IMR-90 (cell line): ENCODE results near the gene SLC41A1. TPM values are rescaled to one million over a fixed set of nuclear protein-coding genes. Genes with fewer than 3 reads are reported as not detected.
"Not testable (repeated sequence)": the region's sequence is repeated elsewhere in the genome, so short reads cannot be mapped to it uniquely, and the experiment has no call there.

Experiments
- ATAC-seq: fragments of 200-7000 bp; cut with Tn5 transposase; 2 replicates; pipeline ENCODE4 v1.9.1; 2020; ENCODE audit warnings: low read depth, mild to moderate bottlenecking, moderate library complexity
- BruUV-seq: library from RNA; stranded (reverse); fragments of 400-500 nt; replicated peaks from 2 replicates; lab custom pipeline; 2021; lab: Mats Ljungman, UMichigan
- CTCF ChIA-PET: fragments of 300-600 bp; formaldehyde crosslinking; extraction: SDS; loops from one replicate; lab custom pipeline; 2021; ENCODE audit warnings: antibody characterized with exemption; lab: Yijun Ruan, JAX
- POLR2A ChIA-PET: fragments of 300-600 bp; sonication (Branson Sonifier 250); formaldehyde crosslinking; loops from one replicate; lab custom pipeline; 2022; ENCODE audit warnings: antibody characterized with exemption; ENCODE audit not compliant: unreplicated experiment; lab: Charles Lee
- DNase-seq: peaks from one replicate; pipeline ENCODE4 v3.0.0; 2013
- H2AFZ ChIP-seq: replicated peaks from 2 replicates; pipeline ENCODE3; 2013; ENCODE audit warnings: low read length, mild to moderate bottlenecking; ENCODE audit not compliant: poor library complexity
- H2AK5ac ChIP-seq: 2 replicates; pipeline ENCODE4 v1.6.1; 2013; ENCODE audit warnings: low read depth, low read length, inconsistent platforms
- H2AK9ac ChIP-seq: replicated peaks from 2 replicates; pipeline ENCODE3; 2013; ENCODE audit warnings: mild to moderate bottlenecking, low read depth, low read length, moderate library complexity; ENCODE audit not compliant: poor library complexity
- H2BK120ac ChIP-seq: 2 replicates; pipeline ENCODE4 v1.6.1; 2013; ENCODE audit warnings: low read depth, low read length, inconsistent platforms
- H2BK15ac ChIP-seq: 3 replicates; pipeline ENCODE4 v1.6.1; 2013; ENCODE audit warnings: low read depth, low read length, inconsistent platforms
- H2BK20ac ChIP-seq: 2 replicates; pipeline ENCODE4 v1.6.1; 2013; ENCODE audit warnings: low read depth, mild to moderate bottlenecking, inconsistent platforms, low read length, moderate library complexity
- H2BK5ac ChIP-seq: 2 replicates; pipeline ENCODE4 v1.6.1; 2013; ENCODE audit warnings: mild to moderate bottlenecking, low read depth, low read length, inconsistent platforms; ENCODE audit not compliant: poor library complexity, severe bottlenecking
- H3K14ac ChIP-seq: replicated peaks from 2 replicates; pipeline ENCODE4 v1.6.1; 2013; ENCODE audit warnings: low read depth, low read length, inconsistent platforms
- H3K18ac ChIP-seq: 2 replicates; pipeline ENCODE4 v1.6.1; 2013; ENCODE audit warnings: low read depth, low read length, control low read depth
- H3K23ac ChIP-seq: 2 replicates; pipeline ENCODE4 v1.6.1; 2013; ENCODE audit warnings: low read depth, low read length, inconsistent platforms
- H3K27ac ChIP-seq: 2 replicates; pipeline ENCODE4 v1.5.1; 2013; ENCODE audit warnings: mild to moderate bottlenecking, control low read depth, low read length; ENCODE audit not compliant: insufficient read depth
- H3K27me3 ChIP-seq: 2 replicates; pipeline ENCODE4 v1.6.1; 2013; ENCODE audit warnings: low read length; ENCODE audit not compliant: control insufficient read depth, insufficient read depth
- H3K36me3 ChIP-seq: 2 replicates; pipeline ENCODE4 v1.6.1; 2013; ENCODE audit warnings: low read length, mixed read lengths; ENCODE audit not compliant: control insufficient read depth, insufficient read depth
- H3K4ac ChIP-seq: 2 replicates; pipeline ENCODE4 v1.6.1; 2013; ENCODE audit warnings: low read depth, low read length, inconsistent platforms
- H3K4me1 ChIP-seq: 2 replicates; pipeline ENCODE4 v1.6.1; 2013; ENCODE audit warnings: low read length, mixed read lengths; ENCODE audit not compliant: control insufficient read depth, insufficient read depth
- H3K4me2 ChIP-seq: 2 replicates; pipeline ENCODE4 v1.6.1; 2013; ENCODE audit warnings: low read depth, mild to moderate bottlenecking, control low read depth, low read length, moderate library complexity
- H3K4me3 ChIP-seq: 2 replicates; pipeline ENCODE4 v1.5.1; 2013; ENCODE audit warnings: low read depth, mild to moderate bottlenecking, control low read depth, low read length, moderate library complexity; ENCODE audit not compliant: insufficient read depth
- H3K56ac ChIP-seq: 2 replicates; pipeline ENCODE4 v1.6.1; 2013; ENCODE audit warnings: low read length, inconsistent platforms; ENCODE audit not compliant: insufficient read depth; ENCODE audit errors: extremely low read depth
- H3K79me1 ChIP-seq, 2 experiments: 2 replicates each; pipeline ENCODE4 v1.6.1; 2013; ENCODE audit warnings: low read length in 2 of 2, inconsistent platforms in 1 of 2, low read depth in 1 of 2
- H3K9ac ChIP-seq: 2 replicates; pipeline ENCODE4 v1.6.1; 2013; ENCODE audit warnings: low read depth, low read length, control low read depth
- H3K9me1 ChIP-seq: 2 replicates; pipeline ENCODE4 v1.6.1; 2013; ENCODE audit warnings: low read length, inconsistent platforms; ENCODE audit not compliant: insufficient read depth
- H3K9me3 ChIP-seq: 2 replicates; pipeline ENCODE4 v1.6.1; 2013; ENCODE audit warnings: low read length; ENCODE audit not compliant: control insufficient read depth, insufficient read depth
- H4K20me1 ChIP-seq: 2 replicates; pipeline ENCODE4 v1.6.1; 2013; ENCODE audit warnings: low read length, inconsistent platforms; ENCODE audit not compliant: insufficient read depth
- H4K5ac ChIP-seq: 2 replicates; pipeline ENCODE4 v1.6.1; 2013; ENCODE audit warnings: mild to moderate bottlenecking, low read depth, low read length, control low read depth
- H4K8ac ChIP-seq, 2 experiments: 2 replicates each; pipeline ENCODE4 v1.6.1; 2013; ENCODE audit warnings: low read depth in 2 of 2, low read length in 2 of 2, control low read depth in 1 of 2, inconsistent platforms in 1 of 2
- H4K91ac ChIP-seq: 2 replicates; pipeline ENCODE4 v1.6.1; 2013; ENCODE audit warnings: low read depth, low read length, inconsistent platforms; ENCODE audit not compliant: insufficient read depth
- WGBS, 2 experiments: methylation state at CpG; one replicate each; pipeline versions ENCODE4 v1.1.5 to v1.1.7; 2013; ENCODE audit warnings: missing lambda C conversion rate in 2 of 2; ENCODE audit not compliant: insufficient read length in 1 of 2; ENCODE audit errors: extremely low coverage in 2 of 2; 5-methylcytosine and 5-hydroxymethylcytosine counted together
- dilution Hi-C: fragments of 300-500 bp; cut with HindIII; formaldehyde crosslinking; loops from one replicate; pipeline ENCODE4 v1.14.3; 2018; ENCODE audit warnings: low sequenced_read_pairs; ENCODE audit not compliant: unreplicated experiment
- in situ Hi-C: fragments of 300-500 bp; cut with MboI; formaldehyde crosslinking; loops from 3 replicates; pipeline ENCODE4 v1.14.3; 2019; ENCODE audit warnings: low sequenced_read_pairs, inconsistent platforms, mixed read lengths
- intact Hi-C: fragments of 100-400 bp; cut with micrococcal nuclease; formaldehyde crosslinking; loops from 2 replicates; pipeline ENCODE4 v1.10.0; 2022
- polyA plus RNA-seq, 3 experiments: library from polyadenylated mRNA; depleted of rRNA; stranded (reverse); fragments of >200 nt; gene quantifications; 2 replicates each; pipeline ENCODE4 v1.2.3, GENCODE V29; 2012; ENCODE audit warnings: low replicate concordance in 1 of 3
- total RNA-seq: library from RNA; depleted of rRNA; stranded (reverse); fragments of >200 nt; gene quantifications from 2 replicates; pipeline ENCODE4 v1.2.3, GENCODE V29; 2012

SLC41A1 gene
- total and polyA plus RNA-seq, 2 of the 4 experiments (the other 2 are of a cell fraction), result 6.3 to 26.3 TPM

DNA sequence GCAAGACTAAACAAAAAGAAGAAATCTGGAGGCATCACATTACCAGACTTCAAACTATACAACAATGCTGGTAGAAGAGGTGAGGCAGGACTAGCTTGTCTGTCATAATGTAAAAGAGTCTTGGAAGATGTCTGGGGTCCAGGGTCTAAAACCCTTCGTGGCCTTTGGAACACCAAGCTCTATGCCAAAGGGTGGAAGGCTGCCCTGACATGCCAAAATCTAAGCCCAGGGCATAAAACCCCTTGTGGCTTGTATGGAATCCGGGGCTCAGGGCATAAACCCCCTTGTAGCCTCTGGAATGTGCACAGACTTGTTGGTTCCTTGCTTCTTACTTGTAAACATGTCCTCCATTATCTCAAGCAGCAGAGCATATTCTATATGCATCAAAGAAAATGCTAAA, 44.5 kb upstream of the SLC41A1 start:
- H3K79me1 ChIP-seq, H2AFZ ChIP-seq, H2AK5ac ChIP-seq, H2BK5ac ChIP-seq, H3K9ac ChIP-seq, CTCF ChIA-PET, H3K36me3 ChIP-seq, H3K4me2 ChIP-seq, H3K9me1 ChIP-seq, H3K4me3 ChIP-seq, H2BK15ac ChIP-seq, H3K18ac ChIP-seq, H2BK120ac ChIP-seq, ATAC-seq, H2BK20ac ChIP-seq, H4K91ac ChIP-seq, H3K14ac ChIP-seq, POLR2A ChIA-PET, H4K5ac ChIP-seq, H4K20me1 ChIP-seq, H3K27me3 ChIP-seq, H3K4ac ChIP-seq, H4K8ac ChIP-seq, H3K4me1 ChIP-seq, intact Hi-C loops, dilution Hi-C loops, H2AK9ac ChIP-seq, H3K56ac ChIP-seq, BruUV-seq, H3K9me3 ChIP-seq, H3K27ac ChIP-seq, DNase-seq, H3K23ac ChIP-seq, in situ Hi-C loops: not testable (repeated sequence)
- 17% methylated on average over 2 of the region's 2 CpGs; no CpG with 5 or more reads in 1 of the 2 experiments for WGBS, 2 experiments
